GM04504 (cell line): ENCODE results near the gene GAA.

ENCODE experiments used
- DNase-seq: peaks from one replicate; pipeline ENCODE4 v3.0.0-alpha.2; 2012; ENCODE audit warnings: low read depth

Gene GAA

GRCh38 chr17:80117491-80118401 is 16.4 kb downstream of the GAA start:
- DNase-seq, result no peak

- DNase-seq, result no peak
These were observed 17.4 kb downstream of the GAA start for GRCh38 chr17:80118601-80119270.

DNA sequence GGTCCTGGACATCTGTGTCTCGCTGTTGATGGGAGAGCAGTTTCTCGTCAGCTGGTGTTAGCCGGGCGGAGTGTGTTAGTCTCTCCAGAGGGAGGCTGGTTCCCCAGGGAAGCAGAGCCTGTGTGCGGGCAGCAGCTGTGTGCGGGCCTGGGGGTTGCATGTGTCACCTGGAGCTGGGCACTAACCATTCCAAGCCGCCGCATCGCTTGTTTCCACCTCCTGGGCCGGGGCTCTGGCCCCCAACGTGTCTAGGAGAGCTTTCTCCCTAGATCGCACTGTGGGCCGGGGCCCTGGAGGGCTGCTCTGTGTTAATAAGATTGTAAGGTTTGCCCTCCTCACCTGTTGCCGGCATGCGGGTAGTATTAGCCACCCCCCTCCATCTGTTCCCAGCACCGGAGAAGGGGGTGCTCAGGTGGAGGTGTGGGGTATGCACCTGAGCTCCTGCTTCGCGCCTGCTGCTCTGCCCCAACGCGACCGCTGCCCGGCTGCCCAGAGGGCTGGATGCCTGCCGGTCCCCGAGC is 17.9 kb downstream of the GAA start:
- DNase-seq, result no peak

GRCh38 chr17:80119839-80120238 is 18.5 kb downstream of the GAA start:
- DNase-seq, result no peak

DNA sequence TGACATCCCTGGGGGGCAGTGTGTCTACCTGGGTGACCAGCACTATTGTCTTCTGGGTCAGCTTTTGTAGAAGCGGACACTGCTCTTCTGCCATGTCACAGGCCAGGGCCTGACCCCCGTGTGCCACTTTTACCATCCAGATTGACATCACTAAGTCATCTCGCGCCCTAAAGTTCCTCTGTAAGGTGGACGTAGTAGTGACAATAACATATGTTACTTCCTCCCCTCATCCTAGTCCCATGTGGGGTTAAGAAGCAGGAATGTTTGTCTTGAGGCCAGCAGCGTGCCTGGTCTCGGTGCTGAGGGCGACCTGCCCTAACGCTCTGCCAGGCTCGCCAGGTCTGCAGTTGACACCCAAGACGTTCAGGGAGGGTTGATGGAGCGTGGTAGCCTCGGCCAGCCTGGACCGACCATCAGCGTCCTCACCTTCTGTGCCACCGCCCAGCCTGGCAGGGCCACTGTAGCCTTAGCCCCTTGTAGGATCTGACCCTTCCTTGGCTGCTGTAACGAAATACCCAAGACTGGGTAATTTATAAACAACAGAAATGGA is 20.7 kb downstream of the GAA start:
- no peak for DNase-seq

GRCh38 chr17:80122926-80123505 is 21.6 kb downstream of the GAA start:
- no peak for DNase-seq

DNA sequence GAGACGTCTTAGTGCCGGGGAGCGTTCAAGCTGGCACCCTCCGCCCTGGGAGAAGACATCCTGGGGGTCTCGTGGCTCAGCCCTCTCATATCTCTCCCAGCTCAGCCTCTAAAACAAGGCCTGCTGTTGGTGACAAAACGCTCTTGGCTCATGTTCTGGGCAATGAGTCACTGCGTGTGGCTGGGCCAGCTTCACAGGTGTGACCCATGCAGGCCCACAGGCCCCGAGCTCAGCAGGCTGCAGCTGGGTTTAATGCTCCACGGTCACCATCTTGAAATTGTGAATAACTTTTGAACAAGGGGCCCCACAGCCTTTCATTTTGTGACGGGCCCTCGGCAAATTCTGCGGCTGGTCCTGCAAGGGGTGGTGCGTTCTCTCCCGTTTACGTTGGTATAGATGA is 22.4 kb downstream of the GAA start:
- no peak for DNase-seq

- no peak for DNase-seq
These were observed 23.1 kb downstream of the GAA start for GRCh38 chr17:80124351-80124981.

DNA sequence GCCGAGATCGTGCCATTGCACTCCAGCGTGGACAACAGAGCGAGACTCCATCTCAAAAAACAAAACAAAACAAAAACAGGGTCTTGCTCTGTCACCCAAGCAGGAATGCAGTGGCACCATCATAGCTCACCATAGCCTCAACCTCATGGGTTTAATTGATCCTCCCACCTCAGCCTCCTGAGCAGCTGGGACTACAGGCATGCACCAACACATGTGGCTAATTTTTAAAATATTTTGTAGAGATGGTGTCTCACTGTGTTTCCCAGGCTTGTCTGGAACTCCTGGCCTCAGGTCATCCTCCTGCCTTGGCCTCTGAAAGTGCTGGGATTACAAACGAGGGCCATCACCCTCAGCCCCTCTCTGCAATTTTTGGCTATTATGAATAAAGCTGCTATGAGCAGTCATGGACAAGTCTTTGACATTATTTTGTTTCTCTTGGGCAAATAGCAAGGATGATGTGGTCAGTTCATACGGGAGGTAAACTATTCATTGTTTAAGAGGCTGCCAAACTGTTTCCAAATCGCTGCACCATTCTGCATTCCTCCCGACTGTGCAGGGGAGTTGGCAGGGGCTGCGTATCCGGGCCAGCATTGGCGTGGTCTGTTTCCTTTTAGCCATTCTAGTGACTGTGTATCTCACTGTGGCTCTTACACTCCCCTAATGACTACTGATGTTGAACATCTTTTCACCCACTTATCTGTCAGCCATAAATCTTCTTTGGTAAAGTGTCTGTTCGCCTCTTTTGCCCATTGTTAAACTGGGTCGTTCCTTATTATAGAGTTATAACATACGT is 24.5 kb downstream of the GAA start:
- no peak for DNase-seq

- DNase-seq, result no peak
These were observed 25.0 kb downstream of the GAA start for GRCh38 chr17:80126449-80126715.

DNA sequence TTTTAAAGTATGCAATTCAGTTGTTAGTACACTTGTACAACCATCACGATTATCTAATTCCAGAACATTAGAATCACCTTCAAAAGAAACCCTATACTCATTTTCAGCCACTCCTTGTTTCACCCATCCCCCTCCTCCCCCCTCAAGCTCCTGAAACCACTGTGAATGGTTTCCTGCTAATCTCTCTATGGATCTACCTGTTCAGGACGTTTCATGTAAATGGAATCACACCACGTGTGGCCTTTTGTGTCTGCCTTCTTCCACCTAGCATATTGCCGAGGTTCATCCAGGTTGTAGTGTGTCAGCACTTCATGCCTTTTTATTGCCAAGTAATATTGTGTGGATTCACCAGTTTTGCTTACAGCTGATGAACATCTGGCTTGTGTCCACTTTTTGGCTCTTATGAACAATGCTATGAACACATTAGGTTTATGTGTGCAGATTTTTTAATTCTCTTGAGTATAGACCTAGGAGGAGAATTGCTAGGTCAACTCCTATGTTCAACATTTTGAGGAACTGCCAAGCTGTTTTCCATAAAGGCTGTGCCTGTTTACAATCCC is 27.7 kb downstream of the GAA start:
- no peak for DNase-seq

GRCh38 chr17:80130992-80131391 is 29.6 kb downstream of the GAA start:
- DNase-seq, result no peak

DNA sequence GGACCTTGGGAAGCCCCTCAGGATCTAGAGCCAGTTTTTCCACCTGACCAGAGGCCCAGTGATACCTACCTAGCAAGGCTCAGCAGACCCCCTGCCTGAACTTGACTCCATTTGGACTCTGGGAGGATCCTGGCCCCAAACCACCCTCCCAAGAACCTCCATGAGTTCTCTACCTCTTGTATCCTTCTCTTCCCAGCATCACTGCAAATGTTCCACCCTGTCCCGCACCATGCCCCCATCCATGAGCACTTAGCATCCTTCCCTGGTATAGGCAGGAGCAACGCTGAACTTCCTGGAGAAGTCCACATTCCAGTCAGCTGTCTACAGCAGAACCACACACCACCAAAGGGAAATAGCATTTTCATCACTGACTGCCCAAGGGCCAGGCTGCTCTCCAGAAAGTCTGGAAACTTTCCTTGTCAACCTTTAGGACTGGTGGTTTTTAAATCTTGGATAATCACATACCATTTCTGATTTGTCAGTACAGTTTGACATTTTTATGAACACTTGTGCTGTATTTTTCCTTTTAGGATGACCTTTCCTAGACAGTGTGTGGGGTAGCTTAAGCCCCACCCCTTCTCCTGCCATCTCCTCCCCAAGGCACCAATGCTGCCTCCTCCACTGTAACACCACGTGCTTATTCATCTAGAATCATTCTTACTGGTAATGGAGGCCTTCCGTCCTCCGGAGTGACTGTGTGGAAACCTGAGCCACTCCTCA is 31.7 kb downstream of the GAA start:
- no peak for DNase-seq

DNA sequence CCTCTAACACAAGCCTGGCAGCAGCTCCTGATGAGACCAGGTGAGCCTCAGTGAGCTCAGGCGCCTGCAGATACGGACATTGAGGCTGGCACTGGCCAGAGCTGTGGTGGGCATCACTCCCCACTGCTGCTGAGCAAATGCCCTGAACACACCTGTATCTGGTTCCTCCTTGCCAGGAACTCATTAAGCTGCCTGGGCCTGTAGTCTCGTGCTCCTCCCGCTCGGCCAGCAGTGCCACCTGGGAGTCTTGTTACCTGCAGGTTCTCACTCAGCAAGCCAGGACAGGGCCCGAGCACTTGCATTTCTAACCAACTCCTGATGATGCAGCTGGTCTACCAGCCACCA is 32.2 kb downstream of the GAA start:
- no peak for DNase-seq

DNA sequence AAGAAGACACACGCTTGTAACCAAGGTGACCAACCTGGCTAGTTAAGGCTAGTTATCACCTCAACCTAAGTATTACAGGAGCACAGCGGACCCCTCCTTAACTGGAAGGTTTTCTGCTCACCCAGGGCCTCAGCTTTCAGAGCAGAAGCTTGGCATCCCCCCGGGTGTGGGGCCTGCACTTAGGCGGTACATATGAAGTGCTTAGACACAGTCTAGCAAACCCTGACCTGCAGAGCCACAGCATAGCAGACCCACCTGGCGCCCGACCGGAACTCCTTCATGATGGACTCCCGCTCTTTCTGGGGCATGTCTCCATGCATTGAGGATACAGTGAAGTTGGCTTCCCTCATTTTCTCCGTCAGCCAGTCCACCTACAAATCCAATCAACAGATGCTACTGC is 35.8 kb downstream of the GAA start:
- DNase-seq, result no peak

GRCh38 chr17:80138856-80139426 is 37.6 kb downstream of the GAA start:
- no peak for DNase-seq

- no peak for DNase-seq
These were observed 40.2 kb downstream of the GAA start for GRCh38 chr17:80141463-80142165.

GRCh38 chr17:80142929-80143328 is 41.5 kb downstream of the GAA start:
- DNase-seq, result no peak
